ENCODE measurements around the gene MICU1. TPM values are rescaled to one million over a fixed set of nuclear protein-coding genes. Genes with fewer than 3 reads are reported as not detected.

Gene MICU1
- polyA plus RNA-seq, 1 experiment = 61.7 TPM

Small RNA genes lying within 50 kb of the gene (small RNA-seq; reads per million reads assigned to genes)
- not detected for gene AL513185.2 (ENCODE audit: insufficient read length, low read depth)
- not detected for gene HMGN2P34 (ENCODE audit: insufficient read length, low read depth)
- not detected for gene RF00019 (ENCODE audit: insufficient read length, low read depth)
- not detected for gene RN7SL840P (ENCODE audit: insufficient read length, low read depth)
- gene RNU6-805P (ENCODE audit: insufficient read length, low read depth) = not detected

Other genes with a start within 250 kb of the MICU1 start
- gene MCU, start 66.1 kb upstream of the MICU1 start, polyA plus RNA-seq (2011; rRNA removed) = 91.6 and 104 TPM in 2 replicates